K562 (cell line): ENCODE data around the gene WTAP. TPM values are rescaled to one million over a fixed set of nuclear protein-coding genes. Genes with fewer than 3 reads are reported as not detected.

ENCODE experiments used
- CEBPZ ChIP-seq: fragments of 150-350 bp; IDR thresholded peaks from 2 replicates; pipeline ENCODE4 v1.6.1; 2014; ENCODE audit warnings: low read depth, mild to moderate bottlenecking, low read length, borderline replicate concordance
- CREM ChIP-seq: IDR thresholded peaks from 2 replicates; pipeline ENCODE4 v1.6.1; 2014; ENCODE audit warnings: antibody characterized with exemption, low read depth
- DDX20 ChIP-seq: fragments of 450-650 bp; IDR thresholded peaks from 2 replicates; pipeline ENCODE4 v1.6.1; 2016; ENCODE audit warnings: missing genetic modification characterization, low read depth, mild to moderate bottlenecking, missing compliant biosample characterization, moderate library complexity
- E2F8 ChIP-seq: fragments of 450-650 bp; IDR thresholded peaks from 2 replicates; pipeline ENCODE4 v1.7.1; 2018; ENCODE audit warnings: mild to moderate bottlenecking, low read depth; ENCODE audit not compliant: partially characterized antibody
- FOS ChIP-seq: IDR thresholded peaks from 3 replicates; pipeline ENCODE4 v1.6.1; 2011; ENCODE audit not compliant: insufficient read length; ENCODE audit errors: extremely low read depth
- MTA3 ChIP-seq: fragments of 450-650 bp; formaldehyde crosslinking; IDR thresholded peaks from 2 replicates; pipeline ENCODE4 v1.6.1; 2017; ENCODE audit warnings: mild to moderate bottlenecking, borderline replicate concordance
- MYC ChIP-seq, 2 experiments: fragments of 250-450 bp in 1 of 2; sonication (Bioruptor Pico) in 1 of 2; IDR thresholded peaks; 2 replicates each; pipeline versions ENCODE4 v1.5.1 to v1.6.1; 2012 to 2021; ENCODE audit warnings: low read depth in 2 of 2, borderline replicate concordance in 1 of 2, improper control_type of control experiment in 1 of 2, low read length in 1 of 2, mild to moderate bottlenecking in 1 of 2, moderate library complexity in 1 of 2
- PKNOX1 ChIP-seq: fragments of 450-650 bp; IDR thresholded peaks from 2 replicates; pipeline ENCODE4 v1.6.1; 2016
- POLR2A ChIP-seq: fragments of 450-650 bp; conservative IDR thresholded peaks from 2 replicates; pipeline ENCODE4 v1.6.1; 2016
- POLR2H ChIP-seq: IDR thresholded peaks from 2 replicates; pipeline ENCODE4 v1.6.1; 2016; ENCODE audit warnings: missing genetic modification characterization, low read depth, mild to moderate bottlenecking, control low read depth, missing compliant biosample characterization, moderate library complexity
- SIN3A ChIP-seq, 2 experiments: fragments of 150-350 bp in 1 of 2; IDR thresholded peaks; 2 replicates each; pipeline ENCODE4 v1.6.1; 2011 to 2016; ENCODE audit warnings: borderline replicate concordance in 2 of 2, low read depth in 2 of 2, low read length in 2 of 2, mild to moderate bottlenecking in 2 of 2, moderate library complexity in 2 of 2; ENCODE audit not compliant: control insufficient read depth in 1 of 2
- SRSF7 ChIP-seq: fragments of 200-400 bp; formaldehyde crosslinking; optimal IDR thresholded peaks from 2 replicates; pipeline ENCODE3; 2017; ENCODE audit warnings: mild to moderate bottlenecking, low read depth, low read length
- TFAM ChIP-seq: fragments of 250-450 bp; sonication (Bioruptor Pico); conservative IDR thresholded peaks from 2 replicates; pipeline ENCODE4 v1.5.0; 2021; ENCODE audit warnings: mild to moderate bottlenecking, moderate library complexity
- ZNF146 ChIP-seq: IDR thresholded peaks from one replicate; pipeline ENCODE4 v1.6.1; 2018; ENCODE audit warnings: missing compliant biosample characterization; ENCODE audit not compliant: unreplicated experiment
- ZNF23 ChIP-seq: fragments of 250-450 bp; sonication (Bioruptor Pico); IDR thresholded peaks from 2 replicates; pipeline ENCODE4 v1.4.0; 2020; ENCODE audit warnings: mild to moderate bottlenecking
- ZNF639 ChIP-seq, 2 experiments: fragments of 200-800 bp in 1 of 2; sonication (Bioruptor generic) in 1 of 2; sonication (generic) in 1 of 2; formaldehyde crosslinking in 1 of 2; IDR thresholded peaks in 1 of 2; conservative IDR thresholded peaks in 1 of 2; 2 replicates each; pipeline versions ENCODE4 v1.5.0 to v1.6.1; 2016 to 2020; ENCODE audit warnings: missing compliant biosample characterization in 1 of 2, missing genetic modification characterization in 1 of 2, missing genetic modification reagents in 1 of 2
- polyA plus RNA-seq, 8 experiments: library from polyadenylated mRNA; depleted of rRNA in 4 of 8; stranded (reverse) in 5 of 8; unstranded in 3 of 8; fragments of >200 nt; fragmentation: Nextera tagmentation in 2 of 8; fragmentation: Illumina TruSeq in 1 of 8; extraction: Ambion mirVana in 2 of 8; extraction: Trizol in 1 of 8; gene quantifications; 2 replicates each; pipeline versions ENCODE4 v1.2.1 to v1.2.3, GENCODE V29; 2011 to 2014; ENCODE audit warnings: inconsistent platforms in 1 of 8, missing spikeins in 1 of 8
- total RNA-seq, 7 experiments: library from RNA; depleted of rRNA in 6 of 7; stranded (reverse); fragments of >200 nt in 6 of 7; fragmentation: Illumina TruSeq in 2 of 7; extraction: Trizol in 2 of 7; gene quantifications; 2 replicates each; pipeline versions ENCODE4 v1.2.1 to v1.2.3, GENCODE V29; 2011 to 2021; ENCODE audit warnings: low replicate concordance in 1 of 7

WTAP gene
- total and polyA plus RNA-seq, 9 of the 15 experiments (the other 6 are each of a cell fraction or from before 2014, with no cell fraction given), result 52.4 to 156 (median 110) TPM

- TF ChIP-seq MYC (IDR thresholded peaks at IDR 0.05; ENCODE audit: low read depth, low read length) (peak; percentile 83), MYC (CRISPR knock-in tag; IDR thresholded peaks at IDR 0.05; ENCODE audit: borderline replicate concordance, low read depth) (peak; percentile 58; the same call in 1 of the 2 replicates), MTA3 (peak; percentile 38), PKNOX1 (no peak), SRSF7 (no peak), ZNF146 (CRISPR knock-in tag) (no peak), CEBPZ (no peak), POLR2A (peak; percentile 98), FOS (peak; percentile 48), ZNF23 (CRISPR knock-in tag) (peak; percentile 45; the same call in 1 of the 2 replicates), CREM (peak; percentile 80), ZNF639 (CRISPR knock-in tag; conservative IDR thresholded peaks at IDR 0.05 in 1 of 2, IDR thresholded peaks at IDR 0.05 in 1 of 2) (peak in 1 of 2 experiments; percentile 59; a peak in 2 of 4 replicates), TFAM (CRISPR knock-in tag) (no peak), POLR2H (tag) (peak; percentile 86), SIN3A (IDR thresholded peaks at IDR 0.05; ENCODE audit: borderline replicate concordance in 2 of 2, control insufficient read depth in 1 of 2, low read depth in 2 of 2, low read length in 2 of 2) (peak; percentile 63 to 85; a peak in 3 of 4 replicates), DDX20 (tag) (no peak), E2F8 (peak; percentile 97)
Measured at GRCh38 chr6:159789377-159790148, 62.3 kb downstream of the WTAP start, which contains the start of gene TCP1 (continued).
